Keratinocyte (primary cell): ENCODE data around the gene TAPBP.

Source experiments
- CTCF ChIP-seq, 3 experiments: IDR thresholded peaks in 1 of 3; conservative IDR thresholded peaks in 1 of 3; optimal IDR thresholded peaks in 1 of 3; 2 replicates in 2 of 3; 3 replicates in 1 of 3; pipeline versions ENCODE3 to v1.5.1; 2011; ENCODE audit warnings: low read length in 3 of 3, mild to moderate bottlenecking in 3 of 3, moderate library complexity in 2 of 3, control low read depth in 1 of 3, inconsistent platforms in 1 of 3; ENCODE audit not compliant: insufficient read depth in 2 of 3; ENCODE audit errors: extremely low read depth in 1 of 3
- EZH2 ChIP-seq: IDR thresholded peaks from one replicate; pipeline ENCODE4 v1.6.1; 2012; ENCODE audit warnings: inconsistent platforms, mild to moderate bottlenecking, low read length, moderate library complexity

- TF ChIP-seq CTCF (optimal IDR thresholded peaks at IDR 0.05 in 1 of 3, IDR thresholded peaks at IDR 0.05 in 1 of 3, conservative IDR thresholded peaks at IDR 0.05 in 1 of 3; ENCODE audit: extremely low read depth in 1 of 3, insufficient read depth in 2 of 3, low read length in 3 of 3) (no peak), EZH2 (no peak)
Measured at GRCh38 chr6:33276581-33276863, 37.4 kb downstream of the TAPBP start.
